ENCODE results near the gene ECEL1.

DNA sequence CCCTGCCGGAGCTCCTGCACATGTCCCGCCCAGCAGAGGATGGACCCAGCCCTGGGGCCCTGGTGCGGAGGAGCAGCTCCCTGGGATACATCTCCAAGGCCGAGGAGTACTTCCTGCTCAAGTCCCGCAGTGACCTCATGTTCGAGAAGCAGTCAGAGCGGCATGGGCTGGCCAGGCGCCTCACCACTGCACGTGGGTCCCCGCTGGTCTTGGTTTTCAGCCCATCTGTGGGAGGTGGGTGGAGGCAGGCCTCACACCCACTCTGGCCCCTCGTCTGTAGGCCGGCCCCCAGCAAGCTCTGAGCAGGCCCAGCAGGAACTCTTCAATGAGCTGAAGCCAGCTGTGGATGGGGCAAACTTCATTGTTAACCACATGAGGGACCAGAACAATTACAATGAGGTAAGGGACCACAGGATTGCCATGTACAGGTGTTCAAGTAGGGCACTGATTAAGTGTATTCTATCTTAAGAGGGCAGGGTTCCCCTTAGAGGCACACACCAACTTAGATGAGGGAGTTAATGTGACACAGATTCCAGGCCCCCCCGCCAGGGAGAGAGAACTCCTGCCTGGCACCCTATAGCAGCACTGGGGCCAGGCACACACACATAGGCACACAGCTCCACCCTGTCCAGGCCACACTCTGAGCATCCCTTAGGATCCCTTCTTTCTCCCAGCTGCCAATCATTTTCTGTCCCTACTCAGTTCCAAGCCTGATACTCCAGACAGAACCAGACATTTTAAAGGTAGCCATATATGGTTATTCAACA lies 46.5 kb upstream of the ECEL1 start:
- TF ChIP-seq, protein P1, sequence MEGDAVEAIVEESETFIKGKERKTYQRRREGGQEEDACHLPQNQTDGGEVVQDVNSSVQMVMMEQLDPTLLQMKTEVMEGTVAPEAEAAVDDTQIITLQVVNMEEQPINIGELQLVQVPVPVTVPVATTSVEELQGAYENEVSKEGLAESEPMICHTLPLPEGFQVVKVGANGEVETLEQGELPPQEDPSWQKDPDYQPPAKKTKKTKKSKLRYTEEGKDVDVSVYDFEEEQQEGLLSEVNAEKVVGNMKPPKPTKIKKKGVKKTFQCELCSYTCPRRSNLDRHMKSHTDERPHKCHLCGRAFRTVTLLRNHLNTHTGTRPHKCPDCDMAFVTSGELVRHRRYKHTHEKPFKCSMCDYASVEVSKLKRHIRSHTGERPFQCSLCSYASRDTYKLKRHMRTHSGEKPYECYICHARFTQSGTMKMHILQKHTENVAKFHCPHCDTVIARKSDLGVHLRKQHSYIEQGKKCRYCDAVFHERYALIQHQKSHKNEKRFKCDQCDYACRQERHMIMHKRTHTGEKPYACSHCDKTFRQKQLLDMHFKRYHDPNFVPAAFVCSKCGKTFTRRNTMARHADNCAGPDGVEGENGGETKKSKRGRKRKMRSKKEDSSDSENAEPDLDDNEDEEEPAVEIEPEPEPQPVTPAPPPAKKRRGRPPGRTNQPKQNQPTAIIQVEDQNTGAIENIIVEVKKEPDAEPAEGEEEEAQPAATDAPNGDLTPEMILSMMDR (IDR thresholded peaks at IDR 0.05): no peak
- no peak for TF ChIP-seq POLR2A (IDR thresholded peaks at IDR 0.05)
